ENCODE results near the gene MRPL44.

DNA sequence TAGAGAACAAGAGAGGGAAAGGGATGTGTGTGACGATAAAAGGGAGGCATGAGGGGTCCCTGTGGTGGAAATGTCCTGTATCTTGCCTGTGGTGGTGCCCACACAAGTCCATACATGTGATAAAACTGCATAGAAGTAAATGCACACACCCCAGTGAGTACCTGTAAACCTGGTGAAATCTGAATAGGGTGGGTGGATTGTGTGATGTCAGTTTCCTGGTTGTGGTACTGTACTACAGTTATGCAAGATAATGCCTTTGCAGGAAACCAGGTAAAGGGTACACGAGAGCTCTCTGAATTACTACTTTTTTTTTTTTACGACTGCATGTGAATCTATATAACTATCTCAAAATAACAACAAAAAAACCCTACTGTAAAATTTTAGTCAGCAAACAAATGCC lies 59.7 kb downstream of the MRPL44 start:
- TF ChIP-seq POLR2AphosphoS5 (IDR thresholded peaks at IDR 0.05) (no peak), EP300 (IDR thresholded peaks at IDR 0.05; ENCODE audit: low read depth) (no peak)
- TF ChIP-seq, protein P1, sequence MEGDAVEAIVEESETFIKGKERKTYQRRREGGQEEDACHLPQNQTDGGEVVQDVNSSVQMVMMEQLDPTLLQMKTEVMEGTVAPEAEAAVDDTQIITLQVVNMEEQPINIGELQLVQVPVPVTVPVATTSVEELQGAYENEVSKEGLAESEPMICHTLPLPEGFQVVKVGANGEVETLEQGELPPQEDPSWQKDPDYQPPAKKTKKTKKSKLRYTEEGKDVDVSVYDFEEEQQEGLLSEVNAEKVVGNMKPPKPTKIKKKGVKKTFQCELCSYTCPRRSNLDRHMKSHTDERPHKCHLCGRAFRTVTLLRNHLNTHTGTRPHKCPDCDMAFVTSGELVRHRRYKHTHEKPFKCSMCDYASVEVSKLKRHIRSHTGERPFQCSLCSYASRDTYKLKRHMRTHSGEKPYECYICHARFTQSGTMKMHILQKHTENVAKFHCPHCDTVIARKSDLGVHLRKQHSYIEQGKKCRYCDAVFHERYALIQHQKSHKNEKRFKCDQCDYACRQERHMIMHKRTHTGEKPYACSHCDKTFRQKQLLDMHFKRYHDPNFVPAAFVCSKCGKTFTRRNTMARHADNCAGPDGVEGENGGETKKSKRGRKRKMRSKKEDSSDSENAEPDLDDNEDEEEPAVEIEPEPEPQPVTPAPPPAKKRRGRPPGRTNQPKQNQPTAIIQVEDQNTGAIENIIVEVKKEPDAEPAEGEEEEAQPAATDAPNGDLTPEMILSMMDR (IDR thresholded peaks at IDR 0.05), result no peak
